Lower lobe of right lung (tissue), 2 donors: ENCODE measurements around the gene ACAN. TPM values are rescaled to one million over a fixed set of nuclear protein-coding genes. Genes with fewer than 3 reads are reported as not detected.

Experiments used
- ATAC-seq, 2 donors: fragments of 200-7000 bp; cut with Tn5 transposase; one replicate each; pipeline ENCODE4 v1.9.1; 2020 to 2022; ENCODE audit warnings: mild to moderate bottlenecking in 2 of 2, moderate library complexity in 2 of 2
- DNase-seq: peaks from one replicate; pipeline ENCODE4 v3.0.0-alpha.2; 2020
- H3K27ac ChIP-seq: fragments of 200-600 bp; one replicate; pipeline ENCODE4 v1.8.0; 2022
- H3K27me3 ChIP-seq: fragments of 200-600 bp; one replicate; pipeline ENCODE4 v1.8.0; 2022; ENCODE audit warnings: low read depth
- H3K36me3 ChIP-seq: fragments of 200-600 bp; one replicate; pipeline ENCODE4 v1.8.0; 2022; ENCODE audit warnings: mild to moderate bottlenecking
- H3K4me1 ChIP-seq: fragments of 200-600 bp; one replicate; pipeline ENCODE4 v1.8.0; 2022
- H3K4me3 ChIP-seq: fragments of 200-600 bp; one replicate; pipeline ENCODE4 v1.8.0; 2022; ENCODE audit warnings: mild to moderate bottlenecking
- H3K9me3 ChIP-seq: fragments of 200-600 bp; one replicate; pipeline ENCODE4 v1.8.0; 2022
- CTCF ChIP-seq: fragments of 200-600 bp; IDR thresholded peaks from one replicate; pipeline ENCODE4 v1.8.0; 2022; ENCODE audit warnings: antibody characterized with exemption, mild to moderate bottlenecking
- intact Hi-C: fragments of 100-400 bp; cut with DNase I; formaldehyde crosslinking; loops from one replicate; pipeline ENCODE4 v1.11.0; 2022
- total RNA-seq: library from RNA; stranded (reverse); fragmentation: NEBNext Ultra II Directional; extraction: Animal tissue kit (Norgen Biotek cat#: 25700); gene quantifications from one replicate; pipeline ENCODE4 v1.2.1, GENCODE V29; 2021
- donor health status: DM: no; HTN: yes; CAD: no; lungs with severe emphysema.

ACAN gene
- total RNA-seq, 1 donor from 2014 or later = 0.12 TPM

GRCh38 chr15:88906551-88906950 is 103.3 kb downstream of the ACAN start:
- DNase-seq = no peak
- intact Hi-C loops = no loop called here
- no peaks in the 10 kb centered on the region for H3K9me3 ChIP-seq
- H3K27me3 ChIP-seq = no peaks in the 10 kb centered on the region
- H3K27ac ChIP-seq = no peak overlapping the region
- peaks cover 23% of the 10 kb centered on the region for H3K36me3 ChIP-seq
- TF ChIP-seq CTCF = no peak
- H3K4me3 ChIP-seq = no peak overlapping the region
- H3K4me1 ChIP-seq = peaks cover 18% of the 10 kb centered on the region
- ATAC-seq = no peak

GRCh38 chr15:88907111-88907510 is 103.9 kb downstream of the ACAN start:
- peaks cover 21% of the 10 kb centered on the region for H3K36me3 ChIP-seq
- no peak for ATAC-seq
- no peak for TF ChIP-seq CTCF
- no peaks in the 10 kb centered on the region for H3K27me3 ChIP-seq
- DNase-seq = no peak
- no peak overlapping the region for H3K27ac ChIP-seq
- peaks cover 24% of the 10 kb centered on the region for H3K4me1 ChIP-seq
- intact Hi-C loops = no loop called here
- H3K4me3 ChIP-seq = no peak overlapping the region
- H3K9me3 ChIP-seq = no peaks in the 10 kb centered on the region

- TF ChIP-seq CTCF = no peak
- H3K27me3 ChIP-seq = no peaks in the 10 kb centered on the region
- ATAC-seq (no peak), DNase-seq (no peak)
- H3K36me3 ChIP-seq = peaks cover 21% of the 10 kb centered on the region
- H3K4me3 ChIP-seq = no peak overlapping the region
- H3K4me1 ChIP-seq = peaks cover 31% of the 10 kb centered on the region
- H3K9me3 ChIP-seq = no peaks in the 10 kb centered on the region
- intact Hi-C loops = no loop called here
- no peak overlapping the region for H3K27ac ChIP-seq
These were observed 104.9 kb downstream of the ACAN start for GRCh38 chr15:88908123-88908522.

GRCh38 chr15:88908697-88909621 is 105.7 kb downstream of the ACAN start:
- H3K9me3 ChIP-seq = no peaks in the 10 kb centered on the region
- ATAC-seq = no peak
- H3K36me3 ChIP-seq = peaks cover 21% of the 10 kb centered on the region
- no peak for DNase-seq
- no peak for TF ChIP-seq CTCF
- intact Hi-C loops = no loop called here
- no peak overlapping the region for H3K4me3 ChIP-seq
- peaks cover 36% of the 10 kb centered on the region for H3K4me1 ChIP-seq
- H3K27ac ChIP-seq = no peak overlapping the region
- no peaks in the 10 kb centered on the region for H3K27me3 ChIP-seq

GRCh38 chr15:88909956-88910831 is 107.0 kb downstream of the ACAN start:
- ATAC-seq (no peak), DNase-seq (no peak)
- H3K27me3 ChIP-seq = no peaks in the 10 kb centered on the region
- no peak for TF ChIP-seq CTCF
- H3K9me3 ChIP-seq = no peaks in the 10 kb centered on the region
- intact Hi-C loops = no loop called here
- no peak overlapping the region for H3K27ac ChIP-seq
- H3K36me3 ChIP-seq = peaks cover 21% of the 10 kb centered on the region
- H3K4me1 ChIP-seq = peaks cover 28% of the 10 kb centered on the region
- no peak overlapping the region for H3K4me3 ChIP-seq
